ENCODE data around the gene GASK1A. TPM values are rescaled to one million over a fixed set of nuclear protein-coding genes. Genes with fewer than 3 reads are reported as not detected.
A peak's percentile ranks its signal among the peaks of the same experiment; 100 is the strongest.

GASK1A gene
- total RNA-seq, 3 donors from 2014 or later = 10.1 to 22.6 (median 20.5) TPM

- intact Hi-C loops (cut with DNase I; ENCODE audit: low total_unique reads) = no loop called here
Observed at GRCh38 chr3:43102773-43103480, 123.8 kb downstream of the GASK1A start.

GRCh38 chr3:43104039-43104438 is 124.9 kb downstream of the GASK1A start:
- H3K27ac ChIP-seq = no peak overlapping the region
- intact Hi-C loops (cut with DNase I; ENCODE audit: low total_unique reads) = no loop called here
- no peaks in the 10 kb centered on the region for H3K9me3 ChIP-seq
- H3K27me3 ChIP-seq = no peaks in the 10 kb centered on the region
- H3K4me1 ChIP-seq = peaks cover 0 to 4% of the 10 kb centered on the region in 2 donors
- H3K36me3 ChIP-seq = no peaks in the 10 kb centered on the region
- TF ChIP-seq POLR2A (IDR thresholded peaks at IDR 0.05) (no peak), CTCF (IDR thresholded peaks at IDR 0.05) (no peak), POLR2AphosphoS5 (IDR thresholded peaks at IDR 0.05) (no peak)
- no peak overlapping the region for H3K4me3 ChIP-seq
- no peak for DNase-seq (ENCODE audit: low spot score in 2 of 2)

More at GRCh38 chr3:43102773-43103480, 123.8 kb downstream of the GASK1A start:
- Histone ChIP-seq H3K4me1 (peaks cover 0 to 4% of the 10 kb centered on the region in 2 donors), H3K4me3 (no peak overlapping the region), H3K9me3 (no peaks in the 10 kb centered on the region), H3K27ac (no peak overlapping the region), H3K36me3 (no peaks in the 10 kb centered on the region), H3K27me3 (no peaks in the 10 kb centered on the region)
- TF ChIP-seq CTCF (IDR thresholded peaks at IDR 0.05) (no peak), POLR2A (IDR thresholded peaks at IDR 0.05) (no peak), POLR2AphosphoS5 (IDR thresholded peaks at IDR 0.05) (no peak)
- DNase-seq (ENCODE audit: low spot score in 2 of 2) = no peak

GRCh38 chr3:43104660-43105595 is 125.8 kb downstream of the GASK1A start:
- Histone ChIP-seq H3K27me3 (no peaks in the 10 kb centered on the region), H3K9me3 (no peaks in the 10 kb centered on the region), H3K27ac (peak overlapping the region in 1 of 2 donors; percentile 66), H3K4me3 (peak overlapping the region; percentile 83 to 93 (median 86)), H3K36me3 (no peaks in the 10 kb centered on the region), H3K4me1 (peaks cover 0 to 4% of the 10 kb centered on the region in 2 donors)
- no peak for DNase-seq (ENCODE audit: low spot score in 2 of 2)
- intact Hi-C loops (cut with DNase I; ENCODE audit: low total_unique reads) = no loop called here
- TF ChIP-seq CTCF (IDR thresholded peaks at IDR 0.05) (no peak), POLR2AphosphoS5 (IDR thresholded peaks at IDR 0.05) (no peak), POLR2A (IDR thresholded peaks at IDR 0.05) (no peak)

GRCh38 chr3:43105596-43106292 is 126.6 kb downstream of the GASK1A start, which contains the start of gene POMGNT2:
TSS of gene POMGNT2 (minus strand) at chr3:43106079. CDS start at chr3:43081431, 24,648 bp downstream.
- TF ChIP-seq POLR2A (IDR thresholded peaks at IDR 0.05) (no peak), CTCF (IDR thresholded peaks at IDR 0.05) (no peak), POLR2AphosphoS5 (IDR thresholded peaks at IDR 0.05) (peak in 1 of 3 donors; percentile 10)
- DNase-seq (ENCODE audit: low spot score in 2 of 2) = peak; percentile 83
- intact Hi-C loops (cut with DNase I; ENCODE audit: low total_unique reads) = no loop called here
- Histone ChIP-seq H3K27ac (peak within 1 kb of the TSS; percentile 54 to 66), H3K36me3 (no peaks in the 10 kb centered on the region), H3K4me3 (peak within 1 kb of the TSS; percentile 83 to 93 (median 86)), H3K27me3 (no peaks in the 10 kb centered on the region), H3K9me3 (no peaks in the 10 kb centered on the region), H3K4me1 (peaks cover 0 to 4% of the 10 kb centered on the region in 2 donors)

All from breast epithelium (tissue), 4 donors.